Type B pancreatic cell (in vitro differentiated cells): ENCODE data around the gene TMTC1. TPM values are rescaled to one million over a fixed set of nuclear protein-coding genes. Genes with fewer than 3 reads are reported as not detected.

Experiments used
- DNase-seq: peaks from one replicate; pipeline ENCODE4 v3.0.0; 2021; ENCODE audit warnings: mixed read lengths; ENCODE audit not compliant: unreplicated experiment; ENCODE audit errors: extremely low spot score
- H3K27ac Mint-ChIP-seq: 2 replicates; pipeline ENCODE4 v1.8.0; 2021; ENCODE audit warnings: mild to moderate bottlenecking, mixed read lengths
- H3K27me3 Mint-ChIP-seq: 2 replicates; pipeline ENCODE4 v1.8.0; 2021; ENCODE audit warnings: mixed read lengths
- H3K36me3 Mint-ChIP-seq: 2 replicates; pipeline ENCODE4 v1.8.0; 2021; ENCODE audit warnings: mixed read lengths
- H3K4me1 Mint-ChIP-seq: one replicate; pipeline ENCODE4 v1.8.0; 2021; ENCODE audit warnings: mixed read lengths; ENCODE audit not compliant: unreplicated experiment
- H3K4me3 Mint-ChIP-seq: 2 replicates; pipeline ENCODE4 v1.8.0; 2021; ENCODE audit warnings: mild to moderate bottlenecking, mixed read lengths
- H3K9me3 Mint-ChIP-seq: 2 replicates; pipeline ENCODE4 v1.8.0; 2021; ENCODE audit warnings: mixed read lengths
- CTCF ChIP-seq: fragments of 200-600 bp; sonication (generic); conservative IDR thresholded peaks from 2 replicates; pipeline ENCODE4 v1.5.0; 2021; ENCODE audit warnings: antibody characterized with exemption, mild to moderate bottlenecking
- total RNA-seq: library from RNA; stranded (reverse); gene quantifications from 2 replicates; pipeline ENCODE4 v1.2.1, GENCODE V29; 2021; ENCODE audit warnings: low replicate concordance

TMTC1 gene
- total RNA-seq, 1 donor from 2014 or later: 24.0 TPM

GRCh38 chr12:29737644-29738043, 46.1 kb downstream of the TMTC1 start:
- TF ChIP-seq CTCF: no peak
- no peaks in the 10 kb centered on the region for H3K9me3 Mint-ChIP-seq
- no peak overlapping the region for H3K27ac Mint-ChIP-seq
- peaks cover 6% of the 10 kb centered on the region for H3K4me1 Mint-ChIP-seq
- peaks cover 36% of the 10 kb centered on the region for H3K36me3 Mint-ChIP-seq
- no peaks in the 10 kb centered on the region for H3K27me3 Mint-ChIP-seq
- no peak overlapping the region for H3K4me3 Mint-ChIP-seq
- DNase-seq: no peak

- no peaks in the 10 kb centered on the region for H3K27me3 Mint-ChIP-seq
- no peak overlapping the region for H3K4me3 Mint-ChIP-seq
- H3K9me3 Mint-ChIP-seq: no peaks in the 10 kb centered on the region
- H3K27ac Mint-ChIP-seq: no peak overlapping the region
- no peak for DNase-seq
- no peaks in the 10 kb centered on the region for H3K4me1 Mint-ChIP-seq
- peaks cover 35% of the 10 kb centered on the region for H3K36me3 Mint-ChIP-seq
- TF ChIP-seq CTCF: no peak
Measured at GRCh38 chr12:29735604-29736003, 48.1 kb downstream of the TMTC1 start.

GRCh38 chr12:29734734-29735133, 49.0 kb downstream of the TMTC1 start:
- Mint-ChIP-seq H3K27ac (no peak overlapping the region), H3K27me3 (no peaks in the 10 kb centered on the region), H3K4me1 (no peaks in the 10 kb centered on the region), H3K4me3 (no peak overlapping the region), H3K9me3 (no peaks in the 10 kb centered on the region), H3K36me3 (peaks cover 30% of the 10 kb centered on the region)
- no peak for TF ChIP-seq CTCF
- no peak for DNase-seq

GRCh38 chr12:29734305-29734704, 49.4 kb downstream of the TMTC1 start:
- peaks cover 34% of the 10 kb centered on the region for H3K36me3 Mint-ChIP-seq
- no peaks in the 10 kb centered on the region for H3K9me3 Mint-ChIP-seq
- TF ChIP-seq CTCF: no peak
- no peak for DNase-seq
- H3K27me3 Mint-ChIP-seq: no peaks in the 10 kb centered on the region
- H3K4me1 Mint-ChIP-seq: no peaks in the 10 kb centered on the region
- H3K4me3 Mint-ChIP-seq: no peak overlapping the region
- H3K27ac Mint-ChIP-seq: no peak overlapping the region

- no peaks in the 10 kb centered on the region for H3K4me1 Mint-ChIP-seq
- no peaks in the 10 kb centered on the region for H3K27me3 Mint-ChIP-seq
- peaks cover 32% of the 10 kb centered on the region for H3K36me3 Mint-ChIP-seq
- H3K9me3 Mint-ChIP-seq: no peaks in the 10 kb centered on the region
- DNase-seq: no peak
- H3K4me3 Mint-ChIP-seq: no peak overlapping the region
- H3K27ac Mint-ChIP-seq: no peak overlapping the region
- no peak for TF ChIP-seq CTCF
Measured at GRCh38 chr12:29733501-29733900, 50.2 kb downstream of the TMTC1 start.

GRCh38 chr12:29733060-29733459, 50.7 kb downstream of the TMTC1 start:
- Mint-ChIP-seq H3K36me3 (peaks cover 28% of the 10 kb centered on the region), H3K4me1 (no peaks in the 10 kb centered on the region), H3K4me3 (no peak overlapping the region), H3K27me3 (no peaks in the 10 kb centered on the region), H3K9me3 (no peaks in the 10 kb centered on the region), H3K27ac (no peak overlapping the region)
- no peak for DNase-seq
- no peak for TF ChIP-seq CTCF
